SW 1271 (cell line): ENCODE measurements around the gene CDC23.
"Not testable (repeated sequence)": the region's sequence is repeated elsewhere in the genome, so short reads cannot be mapped to it uniquely, and the experiment has no call there.

Experiments
- DNase-seq, 2 experiments: peaks; one replicate each; lab custom pipeline; 2025; lab: John Stamatoyannopoulos, UW

CDC23 gene

DNA sequence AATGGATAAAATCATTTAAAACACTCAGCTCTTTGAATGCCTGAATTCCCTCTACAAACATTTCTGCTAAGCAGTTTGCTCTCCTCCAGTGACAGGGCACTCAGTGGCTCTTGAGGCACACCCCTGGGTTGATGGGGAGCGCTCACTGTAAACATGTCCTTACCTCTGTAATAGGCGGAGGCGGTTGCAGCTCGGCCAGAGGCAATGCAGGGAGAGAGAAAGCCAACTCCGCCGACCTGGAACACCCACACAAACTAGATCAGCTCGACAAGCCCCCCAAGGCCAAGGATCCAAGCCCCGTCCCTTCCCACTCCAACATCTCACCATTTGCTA, 329 bp downstream of the CDC23 start:
- no peak for DNase-seq

DNA sequence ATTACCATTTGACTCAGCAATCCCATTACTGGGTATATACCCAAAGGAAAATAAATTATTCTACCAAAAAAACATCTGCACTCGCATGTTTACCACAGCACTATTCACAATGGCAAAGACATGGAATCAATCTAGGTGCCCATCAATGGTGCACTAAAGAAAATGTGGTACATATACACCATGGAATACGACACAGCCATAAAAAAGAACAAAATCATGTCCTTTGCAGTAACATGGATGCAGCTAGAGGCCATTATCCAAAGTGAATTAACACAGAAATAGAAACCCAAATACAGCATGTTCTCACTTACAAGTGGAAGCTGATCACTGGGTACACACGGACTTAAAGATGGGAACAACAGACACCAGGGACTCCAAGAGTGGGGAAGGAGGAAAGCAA, 2.1 kb downstream of the CDC23 start:
- no peak for DNase-seq

DNA sequence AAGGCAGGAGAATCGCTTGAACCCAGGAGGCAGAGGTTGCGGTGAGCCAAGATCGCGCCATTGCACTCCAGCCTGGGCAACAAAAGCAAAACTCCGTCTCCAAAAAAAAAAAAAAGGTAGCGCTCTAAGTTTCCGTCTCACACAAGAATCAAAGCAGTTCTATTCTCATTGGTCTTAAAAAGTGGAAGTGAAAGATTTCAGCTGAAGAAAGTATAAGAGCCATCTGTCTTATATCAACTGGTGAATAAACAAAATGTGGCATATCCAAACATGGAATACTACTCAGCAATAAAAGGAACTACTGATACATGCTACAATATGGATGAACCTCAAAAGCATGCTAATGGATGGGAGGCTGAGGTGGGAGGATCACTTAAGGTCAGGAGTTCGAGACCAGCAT, 19.3 kb downstream of the CDC23 start:
- not testable (repeated sequence) for DNase-seq

DNA sequence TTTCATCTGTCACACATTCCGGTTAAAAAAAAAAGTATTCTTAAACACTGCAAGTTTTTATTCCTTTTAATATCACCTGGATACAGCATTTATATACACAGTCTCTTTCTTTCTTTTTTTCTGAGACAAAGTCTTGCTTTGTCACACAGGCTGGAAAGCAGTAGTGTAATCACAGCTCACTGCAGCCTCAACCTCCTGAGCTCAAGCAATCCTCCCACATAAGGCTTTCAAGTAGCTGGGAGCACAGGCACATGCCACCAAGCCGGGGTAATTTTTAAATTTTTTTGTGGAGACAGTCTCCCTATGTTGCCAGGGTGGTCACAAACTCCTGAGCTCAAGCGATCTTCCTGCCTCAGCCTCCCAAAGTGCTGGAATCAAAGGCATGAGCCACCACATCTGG, 20.3 kb downstream of the CDC23 start:
- DNase-seq: no peak

DNA sequence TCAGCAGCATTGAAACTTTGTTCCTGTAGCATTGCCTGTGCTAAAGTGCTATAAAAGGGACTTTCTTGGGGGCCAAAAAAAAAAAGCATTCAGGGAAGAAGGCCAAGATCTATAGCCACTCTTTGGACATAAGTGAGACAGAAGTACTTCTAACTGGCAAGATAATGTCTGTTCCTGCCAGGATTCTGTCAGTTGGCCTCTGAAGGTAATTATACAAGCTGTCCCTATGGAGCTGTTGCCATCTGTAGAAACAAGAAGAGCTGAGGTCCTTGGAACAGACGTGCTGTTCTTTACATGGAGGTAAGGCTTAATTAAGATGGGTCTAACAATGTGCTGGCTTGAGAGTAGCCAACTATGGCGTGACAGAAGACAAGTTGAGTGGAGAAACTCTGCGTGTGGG, 24.5 kb downstream of the CDC23 start:
- no peak for DNase-seq

DNA sequence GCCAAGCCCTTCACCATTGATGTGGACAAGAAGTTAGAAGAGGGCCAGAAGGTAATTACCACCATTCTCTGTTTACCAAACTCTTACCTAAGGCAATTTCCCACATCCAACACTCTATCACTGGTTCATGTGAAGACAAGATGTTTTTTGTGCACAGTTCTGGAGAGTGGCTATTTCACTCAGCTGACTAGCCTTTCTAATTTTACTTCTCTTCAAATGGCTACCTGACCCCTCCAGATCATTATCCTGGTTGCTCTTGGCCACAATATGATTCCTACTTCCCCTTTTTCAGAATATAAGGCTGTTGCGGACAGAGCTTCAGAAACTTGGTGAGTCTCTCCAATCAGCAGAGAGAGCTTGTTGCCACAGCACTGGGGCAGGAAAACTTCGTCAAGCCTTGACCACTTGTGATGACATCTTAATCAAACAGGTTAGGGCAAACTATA, 27.1 kb downstream of the CDC23 start:
- DNase-seq: no peak

DNA sequence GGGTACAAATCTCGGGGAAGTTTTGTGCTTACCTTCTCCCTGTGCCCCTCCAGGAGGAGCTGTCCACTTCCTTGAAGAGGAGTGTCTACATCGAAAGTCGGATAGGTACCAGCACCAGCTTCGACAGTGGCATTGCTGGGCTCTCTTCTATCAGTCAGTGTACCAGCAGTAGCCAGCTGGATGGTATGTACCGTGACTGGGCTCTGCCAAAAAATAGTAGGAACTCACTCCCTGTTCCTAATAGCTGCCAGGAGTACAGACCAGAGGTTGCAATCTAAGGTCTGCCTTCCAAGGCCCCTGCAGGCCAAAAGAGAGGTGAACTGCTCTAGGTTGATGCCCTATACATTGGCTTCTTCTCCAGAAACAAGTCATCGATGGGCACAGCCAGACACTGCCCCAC, 30.3 kb downstream of the CDC23 start:
- DNase-seq: no peak

DNA sequence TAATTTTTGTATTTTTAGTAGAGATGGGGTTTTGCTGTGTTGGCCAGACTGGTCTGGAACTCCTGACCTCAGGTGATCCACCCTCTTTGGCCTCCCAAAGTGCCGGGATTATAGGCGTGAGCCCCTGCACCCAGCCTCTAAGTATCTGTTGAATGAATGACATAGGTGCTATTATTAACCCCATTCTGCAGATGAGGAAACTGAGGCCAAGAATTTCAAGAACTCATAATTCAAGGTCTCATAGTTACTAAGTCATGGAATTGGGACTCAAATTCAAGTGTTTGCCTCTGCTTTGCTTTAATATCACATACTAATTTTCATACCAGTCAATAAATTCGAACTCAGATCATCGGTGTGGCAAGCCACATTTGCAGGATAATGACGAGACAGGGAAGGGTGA, 32.3 kb downstream of the CDC23 start:
- no peak for DNase-seq

DNA sequence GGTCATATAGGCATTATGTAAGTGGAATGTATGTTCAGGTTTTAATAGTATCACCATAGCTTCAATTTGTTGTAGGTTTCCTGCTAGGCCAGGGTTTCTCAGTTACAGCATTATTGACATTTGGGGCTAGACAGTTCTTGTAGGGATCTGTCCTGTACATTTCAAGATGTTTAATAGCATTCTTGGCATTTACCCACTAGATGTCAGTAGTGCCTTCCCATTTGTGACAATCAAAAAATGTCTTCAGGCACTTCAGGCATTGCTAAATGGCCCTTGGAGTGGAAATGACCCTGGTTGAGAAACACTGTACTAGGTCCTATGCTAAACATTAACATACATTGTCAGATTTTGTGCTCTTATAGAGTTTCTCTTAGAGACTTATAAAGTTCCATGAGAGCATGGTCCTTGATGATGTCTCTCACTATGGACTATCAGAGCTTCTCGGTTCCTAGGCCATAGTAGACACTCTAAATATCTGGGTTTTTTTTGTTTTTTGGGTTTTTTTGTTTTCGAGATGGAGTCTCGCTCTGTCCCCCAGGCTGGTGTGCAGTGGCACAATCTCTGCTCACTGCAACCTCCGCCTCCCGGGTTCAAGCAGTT, 32.8 kb downstream of the CDC23 start:
- DNase-seq: peak; percentile 57 to 83

DNA sequence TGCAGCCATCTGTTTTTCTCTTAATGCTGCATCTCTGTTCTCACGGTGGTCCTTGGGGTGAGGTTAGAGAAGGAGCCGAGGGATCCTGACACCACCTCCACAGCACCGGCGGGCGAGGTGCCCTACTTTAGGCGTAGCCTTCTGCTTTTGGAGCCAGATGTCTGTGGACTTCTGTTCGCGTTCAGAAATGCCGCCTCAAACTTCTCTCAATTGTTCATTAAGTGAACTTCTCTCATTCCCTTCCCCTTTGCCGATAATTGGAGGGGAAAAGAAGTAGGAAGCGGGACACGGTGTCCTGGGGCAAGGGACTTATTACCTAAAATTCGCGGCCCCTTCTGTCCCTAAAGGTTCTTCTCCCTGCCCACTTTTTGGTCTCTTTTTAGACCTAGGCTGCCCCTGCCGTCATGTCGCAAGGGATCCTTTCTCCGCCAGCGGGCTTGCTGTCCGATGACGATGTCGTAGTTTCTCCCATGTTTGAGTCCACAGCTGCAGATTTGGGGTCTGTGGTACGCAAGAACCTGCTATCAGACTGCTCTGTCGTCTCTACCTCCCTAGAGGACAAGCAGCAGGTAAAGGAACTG, 33.8 kb downstream of the CDC23 start:
- no peak for DNase-seq

DNA sequence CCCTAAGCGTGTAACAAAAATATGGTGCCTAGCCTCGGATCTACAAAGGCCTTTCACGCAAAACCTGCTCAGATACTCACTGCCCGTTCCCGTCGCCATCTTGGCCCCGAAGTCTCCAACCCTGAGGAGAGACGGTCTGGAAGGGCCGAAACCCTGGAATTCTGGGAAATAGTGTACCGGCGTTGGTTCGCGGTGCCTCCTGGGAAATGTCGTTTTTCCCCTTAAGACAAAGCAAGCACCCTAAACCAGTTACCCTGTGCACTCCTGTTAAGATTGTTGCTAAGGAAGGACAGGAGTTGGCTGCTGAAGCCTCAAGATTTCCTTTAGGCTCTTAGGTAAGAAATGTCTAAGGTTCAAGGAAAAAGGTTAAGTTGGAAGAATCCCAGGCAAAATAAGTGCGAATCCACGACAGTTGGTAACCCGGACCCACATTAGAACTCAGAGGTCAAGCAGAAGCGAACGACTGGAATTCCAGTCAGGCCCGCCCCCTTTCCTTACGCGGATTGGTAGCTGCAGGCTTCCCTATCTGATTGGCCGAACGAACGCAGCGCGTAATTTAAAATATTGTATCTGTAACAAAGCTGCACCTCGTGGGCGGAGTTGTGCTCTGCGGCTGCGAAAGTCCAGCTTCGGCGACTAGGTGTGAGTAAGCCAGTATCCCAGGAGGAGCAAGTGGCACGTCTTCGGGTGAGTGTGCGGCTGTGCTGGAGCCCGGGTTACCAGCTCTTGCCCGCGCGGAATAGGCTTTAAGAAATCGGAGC, 34.4 kb downstream of the CDC23 start, which contains the start of the genes BRD8 and KIF20A:
BRD8 (minus strand) TSS at position 115 of the 761 bp plus-strand sequence; CDS start at position 99, 16 bp downstream.
KIF20A (plus strand) TSS at position 597 of the 761 bp plus-strand sequence. CDS start 569 bp downstream, outside the sequence.
- peak; percentile 93 to 100 for DNase-seq

DNA sequence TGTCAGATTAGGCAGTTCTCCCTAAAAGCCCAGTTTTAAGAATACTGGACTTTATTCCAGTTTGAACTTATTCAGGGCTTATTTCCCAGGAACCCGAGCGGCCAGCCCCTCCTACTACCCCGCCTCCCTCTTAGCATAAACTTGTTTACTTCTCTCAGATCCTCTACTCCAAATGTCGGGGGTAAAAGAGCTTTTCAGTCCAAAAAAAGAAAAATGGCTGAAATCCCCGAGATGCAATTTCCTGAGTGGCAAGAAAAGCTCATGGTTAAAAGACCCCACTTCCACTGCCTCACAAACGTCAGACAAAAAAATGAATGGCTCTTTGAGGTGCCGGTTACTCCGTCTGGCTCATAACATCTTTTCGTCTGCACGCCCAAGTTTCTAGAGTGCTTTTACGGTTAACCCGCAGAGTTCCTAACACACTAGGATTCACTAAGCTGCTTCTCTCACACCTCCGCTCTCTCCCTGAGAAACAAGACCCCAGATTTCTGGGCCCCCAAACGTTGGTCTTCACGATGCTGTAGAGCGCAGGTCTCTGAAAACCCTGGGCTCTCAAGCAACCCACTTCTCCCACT, 35.1 kb downstream of the CDC23 start:
- peak; percentile 24 to 65 for DNase-seq

DNA sequence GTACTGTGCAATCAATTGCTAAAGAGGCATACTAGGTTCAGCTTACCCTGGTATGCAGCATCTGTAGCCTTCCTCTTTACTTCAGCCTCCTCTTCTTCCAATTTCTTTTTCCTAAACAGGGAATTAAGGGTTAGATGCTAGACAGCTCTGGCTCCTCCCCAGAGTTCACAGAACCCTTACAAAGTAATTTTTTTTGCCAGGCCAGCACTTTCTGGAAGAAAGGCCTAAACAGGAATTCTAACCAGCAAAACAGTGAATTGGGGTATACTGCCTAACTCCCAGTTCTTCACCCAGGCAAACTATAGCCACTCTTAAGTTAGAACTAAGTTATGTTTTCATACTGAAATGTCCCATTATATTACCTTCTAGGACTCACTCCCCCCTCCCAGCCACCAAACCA, 42.8 kb downstream of the CDC23 start:
- no peak for DNase-seq

DNA sequence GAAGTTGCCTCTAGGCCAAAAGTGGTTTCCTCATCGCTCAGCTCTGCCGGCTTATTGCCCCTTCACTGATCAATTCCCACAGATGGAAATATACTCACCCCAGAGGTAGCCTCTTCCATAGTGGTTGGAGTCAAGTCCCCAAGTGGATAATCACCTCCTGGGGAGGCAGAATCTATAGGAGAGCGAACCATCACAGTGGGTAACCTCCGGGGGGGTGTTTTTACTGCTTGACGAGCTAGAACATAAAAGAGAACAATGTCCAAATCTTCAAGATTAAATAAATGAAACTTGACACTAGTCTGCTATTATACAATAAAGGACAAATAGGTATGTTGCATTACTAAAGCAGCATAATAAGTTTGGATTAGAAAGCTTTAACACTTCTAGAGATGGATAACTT, 44.0 kb downstream of the CDC23 start:
- no peak for DNase-seq

DNA sequence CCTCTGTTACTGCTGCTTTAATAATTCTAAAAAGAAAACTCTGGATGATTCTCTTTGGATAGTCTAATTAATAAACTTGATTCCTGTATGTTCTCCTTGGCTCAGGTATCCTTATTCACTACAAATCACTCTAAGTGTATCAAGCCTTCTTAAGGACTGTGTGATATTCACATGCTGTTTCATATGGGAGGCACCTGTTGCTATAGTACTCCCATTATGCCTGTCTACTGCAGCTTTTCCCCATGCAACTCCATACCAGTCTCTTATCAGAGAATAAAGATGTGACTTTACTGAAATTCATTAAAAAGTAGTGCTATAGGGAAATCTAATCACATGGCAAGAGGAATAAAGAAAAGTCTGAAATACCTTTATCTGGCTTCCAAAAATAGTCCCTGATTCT, 49.4 kb downstream of the CDC23 start:
- no peak for DNase-seq

DNA sequence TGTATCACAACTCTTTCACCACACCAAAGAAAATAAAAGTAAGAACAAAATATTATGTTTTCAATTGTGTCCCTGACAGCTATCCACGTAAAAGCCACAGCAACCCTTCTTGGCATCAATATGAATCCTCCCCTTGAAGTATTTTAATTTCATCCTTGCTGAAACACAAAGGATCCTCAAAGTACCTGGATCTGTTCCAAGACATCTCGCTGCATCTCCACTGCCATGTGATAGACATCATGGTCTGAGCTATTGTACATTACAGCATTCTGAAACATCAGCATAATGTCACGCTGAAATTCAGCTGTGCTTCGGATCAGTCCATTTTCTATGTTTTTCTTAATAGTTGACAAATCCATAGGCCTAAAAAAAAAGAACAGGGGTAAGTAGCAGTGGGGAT, 52.4 kb downstream of the CDC23 start:
- DNase-seq: no peak

DNA sequence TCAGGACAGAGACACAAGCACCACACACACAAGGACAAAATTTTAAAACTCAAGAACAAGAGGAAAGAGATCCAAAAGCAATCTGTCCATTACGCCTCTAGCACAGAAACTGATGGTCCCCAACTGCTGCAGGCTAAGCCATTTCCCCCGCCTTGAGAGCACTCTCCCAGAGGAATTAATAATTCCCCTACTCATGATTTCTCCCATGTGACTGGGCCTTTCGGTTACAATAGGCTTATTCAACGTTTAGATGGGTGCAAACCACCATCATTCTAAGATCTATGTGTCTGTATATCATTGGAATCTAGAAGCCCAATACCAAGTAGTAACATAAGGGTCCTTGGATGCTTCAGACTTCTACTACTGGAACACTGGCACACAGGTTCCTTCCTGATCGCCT, 53.5 kb downstream of the CDC23 start:
- DNase-seq: no peak

DNA sequence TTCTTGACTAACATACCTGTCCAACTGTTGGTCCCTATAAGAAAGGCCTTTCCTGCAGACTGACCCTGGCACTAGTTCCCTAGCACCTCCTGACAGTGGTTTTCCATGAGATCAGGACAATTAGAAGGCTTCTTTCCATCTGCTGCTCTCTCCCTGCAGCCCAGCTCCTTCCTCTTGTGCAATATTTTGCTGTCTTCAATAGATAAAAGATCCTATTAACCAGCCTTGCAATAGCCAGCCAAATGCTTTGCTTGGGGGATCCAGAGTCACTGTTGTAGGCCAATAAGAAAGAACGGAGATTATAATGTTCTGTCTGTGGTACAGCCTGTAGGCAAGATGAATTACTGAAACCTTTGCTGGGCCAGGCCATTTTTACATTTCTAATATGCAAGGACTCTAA, 55.5 kb downstream of the CDC23 start:
- no peak for DNase-seq

DNA sequence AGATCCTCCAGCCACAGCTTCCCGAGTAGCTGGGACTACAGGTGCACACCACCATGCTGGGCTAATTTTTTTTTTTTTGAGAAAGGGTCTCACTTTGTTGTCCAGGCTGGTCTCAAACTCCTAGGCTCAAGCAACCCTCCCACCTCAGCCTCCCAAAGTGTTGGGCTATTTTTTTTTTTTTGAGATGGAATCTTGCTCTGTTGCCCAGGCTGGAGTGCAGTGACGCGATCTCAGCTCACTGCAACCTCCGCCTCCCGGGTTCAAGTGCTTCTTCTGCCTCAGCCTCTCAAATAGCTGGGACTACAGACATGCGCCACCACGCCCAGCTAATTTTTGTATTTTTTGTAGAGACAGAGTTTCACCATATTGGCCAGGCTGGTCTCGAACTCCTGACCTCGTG, 57.1 kb downstream of the CDC23 start:
- DNase-seq: not testable (repeated sequence)

DNA sequence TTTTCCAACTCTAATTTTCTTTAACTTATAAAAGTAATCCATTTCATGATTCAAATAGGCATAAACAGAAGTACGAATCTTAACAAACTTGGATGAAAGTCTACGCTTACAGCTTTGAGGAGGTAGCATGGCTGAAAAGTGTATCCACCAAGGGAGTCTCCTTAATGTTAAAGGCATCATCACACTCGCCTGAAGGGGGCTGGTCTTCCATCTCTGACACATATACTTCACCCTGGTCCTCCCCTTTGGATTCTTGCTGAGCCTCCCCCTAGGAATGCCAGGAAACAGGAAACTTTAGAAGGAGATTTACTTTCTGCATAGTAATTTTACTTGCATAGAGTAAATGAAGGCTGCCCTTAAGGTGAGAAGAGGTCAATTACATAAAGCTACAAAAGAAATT, 63.6 kb downstream of the CDC23 start:
- DNase-seq: peak; percentile 43 to 69

DNA sequence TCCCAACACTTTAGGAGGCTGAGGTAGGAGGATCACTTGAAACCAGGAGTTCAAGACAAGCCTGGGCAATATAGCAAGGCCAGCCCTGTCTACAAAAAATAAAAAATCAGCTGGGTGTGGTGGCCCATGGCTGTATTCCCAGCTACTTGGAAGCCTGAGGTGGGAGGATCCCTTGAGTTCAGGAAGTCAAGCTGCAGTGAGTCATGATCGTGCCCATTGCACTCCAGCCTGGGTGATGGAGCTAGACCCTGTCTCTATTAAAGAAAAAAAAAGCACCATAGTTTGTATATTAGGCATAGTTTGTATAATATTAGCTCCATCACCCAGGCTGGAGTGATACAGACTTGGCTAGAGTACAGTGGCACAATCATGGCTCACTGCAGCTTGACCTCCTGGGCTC, 64.3 kb downstream of the CDC23 start:
- DNase-seq: peak; percentile 55 to 83

DNA sequence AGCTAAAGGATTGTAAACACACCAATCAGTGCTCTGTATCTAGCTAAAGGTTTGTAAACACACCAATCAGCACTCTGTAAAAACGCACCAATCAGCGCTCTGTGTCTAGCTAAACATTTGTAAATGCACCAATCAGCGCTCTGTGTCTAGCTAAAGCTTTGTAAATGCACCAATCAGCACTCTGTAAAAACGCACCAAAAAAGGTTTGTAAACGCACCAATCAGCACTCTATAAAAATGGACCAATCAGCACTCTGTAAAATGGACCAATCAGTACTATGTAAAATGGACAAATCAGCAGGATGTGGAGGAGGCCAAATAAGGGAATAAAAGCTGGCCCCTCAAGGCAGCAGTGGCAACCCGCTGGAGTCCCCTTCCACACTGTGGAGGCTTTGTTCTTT, 69.5 kb downstream of the CDC23 start:
- not testable (repeated sequence) for DNase-seq

DNA sequence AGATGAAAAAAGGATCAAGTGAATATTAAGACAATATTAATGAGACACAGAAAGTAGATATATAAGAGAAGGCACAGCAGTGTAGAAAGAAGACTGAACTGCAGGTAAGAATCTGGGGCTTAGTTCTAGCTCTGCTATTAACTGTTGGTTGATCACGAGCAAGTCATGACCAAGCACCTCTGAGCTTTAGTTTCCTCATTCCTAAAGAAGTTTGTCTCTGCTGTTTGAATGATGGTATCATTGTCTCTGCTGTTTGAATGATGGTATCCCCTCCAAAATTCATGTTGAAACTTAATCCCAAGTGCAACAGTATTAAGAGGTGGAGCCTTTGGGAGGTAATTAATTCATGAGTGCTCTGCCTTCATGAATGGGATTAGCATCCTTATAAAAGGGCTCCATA, 71.4 kb downstream of the CDC23 start:
- DNase-seq: no peak
